Tibial nerve (tissue), 4 donors: ENCODE results near the gene TMEM183A. TPM values are rescaled to one million over a fixed set of nuclear protein-coding genes. Genes with fewer than 3 reads are reported as not detected.

Experiments
- DNase-seq, 2 donors: peaks; one replicate each; pipeline ENCODE4 v3.0.0-alpha.2; 2019; ENCODE audit warnings: low spot score in 2 of 2
- H3K27ac ChIP-seq, 4 donors: fragments of 200-600 bp; sonication (generic) in 3 of 4; one replicate each; pipeline ENCODE4 v1.5.1; 2017 to 2019; ENCODE audit warnings: mild to moderate bottlenecking in 1 of 4
- H3K27me3 ChIP-seq, 2 donors: fragments of 200-600 bp; sonication (generic) in 1 of 2; one replicate each; pipeline versions ENCODE4 v1.5.1 to v1.6.0; 2017 to 2019
- H3K36me3 ChIP-seq, 3 donors: fragments of 200-600 bp; sonication (generic); one replicate each; pipeline ENCODE4 v1.5.1; 2018 to 2019
- H3K4me1 ChIP-seq, 4 donors: fragments of 200-600 bp; sonication (generic) in 3 of 4; one replicate each; pipeline ENCODE4 v1.5.1; 2017 to 2019
- H3K4me3 ChIP-seq, 4 donors: fragments of 200-600 bp; sonication (generic) in 3 of 4; one replicate each; pipeline ENCODE4 v1.5.1; 2017 to 2019; ENCODE audit warnings: mild to moderate bottlenecking in 1 of 4, moderate library complexity in 1 of 4
- H3K9me3 ChIP-seq, 4 donors: fragments of 200-600 bp; sonication (generic) in 3 of 4; one replicate each; pipeline ENCODE4 v1.5.1; 2017 to 2019
- CTCF ChIP-seq, 5 experiments: fragments of 200-600 bp in 3 of 5; fragments of 450-650 bp in 2 of 5; sonication (generic) in 3 of 5; IDR thresholded peaks; one replicate each; pipeline ENCODE4 v1.5.1; 2016 to 2019; ENCODE audit warnings: antibody characterized with exemption in 5 of 5, mild to moderate bottlenecking in 3 of 5, moderate library complexity in 2 of 5
- EP300 ChIP-seq, 2 donors: sonication (generic); formaldehyde crosslinking; IDR thresholded peaks; one replicate each; pipeline ENCODE4 v1.6.1; 2017; ENCODE audit warnings: antibody characterized with exemption in 2 of 2, mild to moderate bottlenecking in 1 of 2
- POLR2A ChIP-seq, 2 donors: fragments of 450-650 bp; IDR thresholded peaks; one replicate each; pipeline ENCODE4 v1.6.1; 2017; ENCODE audit warnings: antibody characterized with exemption in 2 of 2, mild to moderate bottlenecking in 2 of 2, moderate library complexity in 2 of 2
- WGBS, 2 donors: methylation state at CpG; one replicate each; pipeline ENCODE4 v1.1.5; 2018; 5-methylcytosine and 5-hydroxymethylcytosine counted together
- total RNA-seq, 4 donors: library from RNA; depleted of rRNA; stranded (reverse); fragments of >200 nt; gene quantifications; one replicate each; pipeline ENCODE4 v1.1.0, GENCODE V29; 2016

The TMEM183A gene
- total RNA-seq, 4 donors from 2014 or later = 64.3 to 80.6 (median 74.7) TPM

GRCh38 chr1:203036135-203036534 is 29.0 kb downstream of the TMEM183A start:
- Histone ChIP-seq H3K36me3 (no peaks in the 10 kb centered on the region), H3K27me3 (no peaks in the 10 kb centered on the region), H3K4me3 (no peak overlapping the region), H3K4me1 (peaks cover 0 to 14% (median 0%) of the 10 kb centered on the region in 4 donors), H3K9me3 (no peaks in the 10 kb centered on the region), H3K27ac (no peak overlapping the region)
- 56 to 62% methylated on average over 4 of the region's 4 CpGs for WGBS, 2 donors
- TF ChIP-seq EP300 (IDR thresholded peaks at IDR 0.05) (no peak), POLR2A (IDR thresholded peaks at IDR 0.05) (no peak), CTCF (IDR thresholded peaks at IDR 0.05) (no peak)
- DNase-seq = no peak

- 27 to 32% methylated on average over 2 of the region's 2 CpGs for WGBS, 2 donors
- H3K4me3 ChIP-seq = no peak overlapping the region
- H3K27ac ChIP-seq = no peak overlapping the region
- H3K27me3 ChIP-seq = no peaks in the 10 kb centered on the region
- peaks cover 0 to 14% (median 0%) of the 10 kb centered on the region in 4 donors for H3K4me1 ChIP-seq
- DNase-seq = no peak
- H3K9me3 ChIP-seq = no peaks in the 10 kb centered on the region
- H3K36me3 ChIP-seq = no peaks in the 10 kb centered on the region
- TF ChIP-seq CTCF (IDR thresholded peaks at IDR 0.05) (no peak), POLR2A (IDR thresholded peaks at IDR 0.05) (no peak), EP300 (IDR thresholded peaks at IDR 0.05) (no peak)
Measured at GRCh38 chr1:203036537-203036936, 29.4 kb downstream of the TMEM183A start.

- TF ChIP-seq POLR2A (IDR thresholded peaks at IDR 0.05) = no peak
- TF ChIP-seq EP300 (IDR thresholded peaks at IDR 0.05) = no peak
- no peak for TF ChIP-seq CTCF (IDR thresholded peaks at IDR 0.05)
- no peaks in the 10 kb centered on the region for H3K27me3 ChIP-seq
- no peak overlapping the region for H3K27ac ChIP-seq
- DNase-seq = no peak
- H3K36me3 ChIP-seq = no peaks in the 10 kb centered on the region
- H3K4me1 ChIP-seq = peaks cover 0 to 14% (median 0%) of the 10 kb centered on the region in 4 donors
- WGBS, 2 donors = 71 to 78% methylated on average over 10 of the region's 10 CpGs
- no peaks in the 10 kb centered on the region for H3K9me3 ChIP-seq
- no peak overlapping the region for H3K4me3 ChIP-seq
Measured at GRCh38 chr1:203037509-203038190, 30.5 kb downstream of the TMEM183A start.

- Histone ChIP-seq H3K4me1 (peaks cover 0 to 14% (median 0%) of the 10 kb centered on the region in 4 donors), H3K36me3 (no peaks in the 10 kb centered on the region), H3K4me3 (no peak overlapping the region), H3K9me3 (no peaks in the 10 kb centered on the region), H3K27me3 (no peaks in the 10 kb centered on the region), H3K27ac (no peak overlapping the region)
- WGBS, 2 donors = 41% methylated on average over 8 to 9 of the region's 9 CpGs
- DNase-seq = no peak
- no peak for TF ChIP-seq EP300 (IDR thresholded peaks at IDR 0.05)
Measured at GRCh38 chr1:203038217-203038741, 31.1 kb downstream of the TMEM183A start.

- no peak overlapping the region for H3K27ac ChIP-seq
- H3K27me3 ChIP-seq = no peaks in the 10 kb centered on the region
Measured at GRCh38 chr1:203038891-203039608, 31.9 kb downstream of the TMEM183A start.

More at GRCh38 chr1:203038891-203039608, 31.9 kb downstream of the TMEM183A start:
- Histone ChIP-seq H3K9me3 (no peaks in the 10 kb centered on the region), H3K36me3 (no peaks in the 10 kb centered on the region), H3K4me1 (peaks cover 0 to 14% (median 0%) of the 10 kb centered on the region in 4 donors), H3K4me3 (no peak overlapping the region)
- WGBS, 2 donors = 37 to 55% methylated on average over 14 to 21 of the region's 22 CpGs
- TF ChIP-seq CTCF (IDR thresholded peaks at IDR 0.05) (peak; percentile 80 to 90 (median 87)), POLR2A (IDR thresholded peaks at IDR 0.05) (no peak), EP300 (IDR thresholded peaks at IDR 0.05) (no peak)
- DNase-seq = peak; percentile 59 to 79
